ENCODE data around the gene KCTD3. TPM values are rescaled to one million over a fixed set of nuclear protein-coding genes. Genes with fewer than 3 reads are reported as not detected.

Gene KCTD3
- total RNA-seq, 1 experiment from 2014 or later, result 46.7 TPM

- ChIA-PET CTCF (no interaction called here), RAD21 (ENCODE audit: low non-redundant PET in 1 of 2, low total read pairs in 2 of 2, uncharacterized antibody in 2 of 2, unreplicated experiment in 2 of 2) (no interaction called here), POLR2A (no interaction called here)
- H3K27me3 ChIP-seq (ENCODE audit: insufficient read depth, low read length), result no peaks in the 10 kb centered on the region
- no peaks in the 10 kb centered on the region for H3K79me2 ChIP-seq (ENCODE audit: insufficient read depth, low read length)
- H3K27ac ChIP-seq (ENCODE audit: low read depth, low read length), result no peak overlapping the region
- H3K9ac ChIP-seq (ENCODE audit: low read length), result no peak overlapping the region
- no peak overlapping the region for H2AFZ ChIP-seq (ENCODE audit: low read depth, low read length, poor library complexity, severe bottlenecking)
- H3K9me3 ChIP-seq (ENCODE audit: control insufficient read depth in 1 of 2, insufficient read depth in 1 of 2, low read depth in 1 of 2, low read length in 2 of 2), result no peaks in the 10 kb centered on the region
- TF ChIP-seq, protein P1, sequence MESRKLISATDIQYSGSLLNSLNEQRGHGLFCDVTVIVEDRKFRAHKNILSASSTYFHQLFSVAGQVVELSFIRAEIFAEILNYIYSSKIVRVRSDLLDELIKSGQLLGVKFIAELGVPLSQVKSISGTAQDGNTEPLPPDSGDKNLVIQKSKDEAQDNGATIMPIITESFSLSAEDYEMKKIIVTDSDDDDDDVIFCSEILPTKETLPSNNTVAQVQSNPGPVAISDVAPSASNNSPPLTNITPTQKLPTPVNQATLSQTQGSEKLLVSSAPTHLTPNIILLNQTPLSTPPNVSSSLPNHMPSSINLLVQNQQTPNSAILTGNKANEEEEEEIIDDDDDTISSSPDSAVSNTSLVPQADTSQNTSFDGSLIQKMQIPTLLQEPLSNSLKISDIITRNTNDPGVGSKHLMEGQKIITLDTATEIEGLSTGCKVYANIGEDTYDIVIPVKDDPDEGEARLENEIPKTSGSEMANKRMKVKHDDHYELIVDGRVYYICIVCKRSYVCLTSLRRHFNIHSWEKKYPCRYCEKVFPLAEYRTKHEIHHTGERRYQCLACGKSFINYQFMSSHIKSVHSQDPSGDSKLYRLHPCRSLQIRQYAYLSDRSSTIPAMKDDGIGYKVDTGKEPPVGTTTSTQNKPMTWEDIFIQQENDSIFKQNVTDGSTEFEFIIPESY (IDR thresholded peaks at IDR 0.05; ENCODE audit: extremely low read depth, insufficient replicate concordance, low read length), result no peak
- TF ChIP-seq CEBPB (IDR thresholded peaks at IDR 0.05; ENCODE audit: low read depth), result no peak
- no peak for TF ChIP-seq ZNF274 (IDR thresholded peaks at IDR 0.05; ENCODE audit: low read depth, low read length)
- no peak for TF ChIP-seq JUND (IDR thresholded peaks at IDR 0.05)
- TF ChIP-seq TCF7L2 (IDR thresholded peaks at IDR 0.05; ENCODE audit: borderline replicate concordance, extremely low read depth, insufficient read depth, insufficient read length), result no peak
- no peak for TF ChIP-seq SIN3A (IDR thresholded peaks at IDR 0.05; ENCODE audit: low read depth)
- TF ChIP-seq, protein P2, sequence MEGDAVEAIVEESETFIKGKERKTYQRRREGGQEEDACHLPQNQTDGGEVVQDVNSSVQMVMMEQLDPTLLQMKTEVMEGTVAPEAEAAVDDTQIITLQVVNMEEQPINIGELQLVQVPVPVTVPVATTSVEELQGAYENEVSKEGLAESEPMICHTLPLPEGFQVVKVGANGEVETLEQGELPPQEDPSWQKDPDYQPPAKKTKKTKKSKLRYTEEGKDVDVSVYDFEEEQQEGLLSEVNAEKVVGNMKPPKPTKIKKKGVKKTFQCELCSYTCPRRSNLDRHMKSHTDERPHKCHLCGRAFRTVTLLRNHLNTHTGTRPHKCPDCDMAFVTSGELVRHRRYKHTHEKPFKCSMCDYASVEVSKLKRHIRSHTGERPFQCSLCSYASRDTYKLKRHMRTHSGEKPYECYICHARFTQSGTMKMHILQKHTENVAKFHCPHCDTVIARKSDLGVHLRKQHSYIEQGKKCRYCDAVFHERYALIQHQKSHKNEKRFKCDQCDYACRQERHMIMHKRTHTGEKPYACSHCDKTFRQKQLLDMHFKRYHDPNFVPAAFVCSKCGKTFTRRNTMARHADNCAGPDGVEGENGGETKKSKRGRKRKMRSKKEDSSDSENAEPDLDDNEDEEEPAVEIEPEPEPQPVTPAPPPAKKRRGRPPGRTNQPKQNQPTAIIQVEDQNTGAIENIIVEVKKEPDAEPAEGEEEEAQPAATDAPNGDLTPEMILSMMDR (IDR thresholded peaks at IDR 0.05 in 2 of 3, conservative IDR thresholded peaks at IDR 0.05 in 1 of 3; ENCODE audit: borderline replicate concordance in 1 of 3, insufficient read depth in 1 of 3, low read depth in 2 of 3, low read length in 2 of 3), result no peak
- no peak for TF ChIP-seq YY1 (IDR thresholded peaks at IDR 0.05; ENCODE audit: extremely low read depth, insufficient replicate concordance, low read depth, low read length)
- TF ChIP-seq EGR1 (IDR thresholded peaks at IDR 0.05; ENCODE audit: low read depth), result no peak
- TF ChIP-seq CBX3 (IDR thresholded peaks at IDR 0.05; ENCODE audit: low read depth), result no peak
- TF ChIP-seq RAD21 (IDR thresholded peaks at IDR 0.05; ENCODE audit: low read depth), result no peak
- no peak for TF ChIP-seq SP1 (IDR thresholded peaks at IDR 0.05; ENCODE audit: low read depth)
- TF ChIP-seq SRF (IDR thresholded peaks at IDR 0.05; ENCODE audit: low read depth), result no peak
- TF ChIP-seq ZFX (IDR thresholded peaks at IDR 0.05), result no peak
- BruUV-seq (replicated peaks), result no TSS peak
- no peak overlapping the region for H3K4me2 ChIP-seq (ENCODE audit: low read length)
- no peak overlapping the region for H3K4me3 ChIP-seq (replicated peaks in 1 of 2; ENCODE audit: low read depth in 1 of 2, low read length in 2 of 2)
- intact Hi-C loops (cut with micrococcal nuclease), result no loop called here
- H3K4me1 ChIP-seq (ENCODE audit: control insufficient read depth in 1 of 2, insufficient read depth in 2 of 2, low read length in 2 of 2), result no peaks in the 10 kb centered on the region
- no peak for ATAC-seq
- H4K20me1 ChIP-seq (ENCODE audit: insufficient read depth), result no peaks in the 10 kb centered on the region
- no peaks in the 10 kb centered on the region for H3K9me2 ChIP-seq (ENCODE audit: insufficient read depth)
- no peaks in the 10 kb centered on the region for H3K36me3 ChIP-seq (ENCODE audit: control insufficient read depth in 1 of 2, insufficient read depth in 2 of 2, low read length in 2 of 2)
- DNase-seq (ENCODE audit: low read depth, low spot score), result no peak
Observed at GRCh38 chr1:215521279-215521678, 45.8 kb upstream of the KCTD3 start.
